Uterus (tissue), 4 donors: Measurements from ENCODE around the gene SLC35A4. TPM values are rescaled to one million over a fixed set of nuclear protein-coding genes. Genes with fewer than 3 reads are reported as not detected.

Source experiments
- DNase-seq, 2 donors: peaks; one replicate each; pipeline ENCODE4 v3.0.0-alpha.2; 2019 to 2020
- H3K27ac ChIP-seq, 2 donors: fragments of 200-600 bp; sonication (generic); 1 replicate in 1 of 2; 2 replicates in 1 of 2; pipeline ENCODE4 v1.5.1; 2016 to 2018
- H3K27me3 ChIP-seq, 2 donors: fragments of 200-600 bp; sonication (generic); one replicate each; pipeline ENCODE4 v1.5.1; 2018 to 2019; ENCODE audit warnings: control low read depth in 1 of 2
- H3K36me3 ChIP-seq, 2 donors: fragments of 200-600 bp; sonication (generic); one replicate each; pipeline ENCODE4 v1.5.1; 2019; ENCODE audit warnings: control low read depth in 1 of 2
- H3K4me1 ChIP-seq, 2 donors: fragments of 200-600 bp; sonication (generic); one replicate each; pipeline ENCODE4 v1.5.1; 2018 to 2019; ENCODE audit warnings: control low read depth in 1 of 2
- H3K4me3 ChIP-seq, 2 donors: fragments of 200-600 bp; sonication (generic); 1 replicate in 1 of 2; 2 replicates in 1 of 2; pipeline ENCODE4 v1.5.1; 2018 to 2019; ENCODE audit warnings: mild to moderate bottlenecking in 1 of 2
- H3K9me3 ChIP-seq, 2 donors: fragments of 200-600 bp; sonication (generic); one replicate each; pipeline ENCODE4 v1.5.1; 2019; ENCODE audit warnings: control low read depth in 1 of 2
- CTCF ChIP-seq, 4 experiments: fragments of 200-600 bp in 2 of 4; fragments of 450-650 bp in 2 of 4; sonication (generic) in 2 of 4; IDR thresholded peaks; one replicate each; pipeline ENCODE4 v1.5.1; 2016 to 2019; ENCODE audit warnings: antibody characterized with exemption in 4 of 4, mild to moderate bottlenecking in 2 of 4, moderate library complexity in 1 of 4
- POLR2A ChIP-seq, 2 donors: fragments of 450-650 bp; IDR thresholded peaks; one replicate each; pipeline ENCODE4 v1.6.1; 2016; ENCODE audit warnings: antibody characterized with exemption in 2 of 2, mild to moderate bottlenecking in 1 of 2, moderate library complexity in 1 of 2
- intact Hi-C: fragments of 100-400 bp; cut with DNase I; formaldehyde crosslinking; loops from one replicate; pipeline ENCODE4 v1.15.1; 2023; ENCODE audit warnings: low total_unique reads
- total RNA-seq, 4 donors: library from RNA; depleted of rRNA in 3 of 4; stranded (reverse); fragments of >200 nt in 3 of 4; gene quantifications; one replicate each; pipeline versions ENCODE4 v1.1.0 to v1.2.4, GENCODE V29; 2014 to 2023
- donor health status: DM: yes; HTN: yes; CAD: no.

Gene SLC35A4
- total RNA-seq, 4 donors from 2014 or later: 6.4 to 39.7 (median 21.7) TPM

- peaks cover 10 to 14% of the 10 kb centered on the region in 2 donors for H3K4me1 ChIP-seq
Observed at GRCh38 chr5:140549237-140550144, 15.1 kb upstream of the SLC35A4 start.

GRCh38 chr5:140550147-140551079 lies 14.2 kb upstream of the SLC35A4 start:
- DNase-seq: no peak
- intact Hi-C loops: no loop called here
- H3K27me3 ChIP-seq: no peaks in the 10 kb centered on the region
- H3K9me3 ChIP-seq: no peaks in the 10 kb centered on the region
- peaks cover 14 to 19% of the 10 kb centered on the region in 2 donors for H3K4me1 ChIP-seq
- H3K27ac ChIP-seq: peak overlapping the region; percentile 92 to 93
- H3K36me3 ChIP-seq: no peaks in the 10 kb centered on the region
- TF ChIP-seq POLR2A (IDR thresholded peaks at IDR 0.05): no peak
- no peak for TF ChIP-seq CTCF (IDR thresholded peaks at IDR 0.05)
- H3K4me3 ChIP-seq: no peak overlapping the region

More at GRCh38 chr5:140549237-140550144, 15.1 kb upstream of the SLC35A4 start:
- no peaks in the 10 kb centered on the region for H3K27me3 ChIP-seq
- TF ChIP-seq CTCF (IDR thresholded peaks at IDR 0.05) (no peak), POLR2A (IDR thresholded peaks at IDR 0.05) (no peak)
- DNase-seq: peak in 1 of 2 donors; percentile 49
- intact Hi-C loops: no loop called here
- H3K9me3 ChIP-seq: no peaks in the 10 kb centered on the region
- H3K27ac ChIP-seq: peak overlapping the region; percentile 92 to 93
- H3K36me3 ChIP-seq: no peaks in the 10 kb centered on the region
- no peak overlapping the region for H3K4me3 ChIP-seq

GRCh38 chr5:140551872-140552271 lies 12.8 kb upstream of the SLC35A4 start:
- Histone ChIP-seq H3K27me3 (no peaks in the 10 kb centered on the region), H3K36me3 (no peaks in the 10 kb centered on the region), H3K4me1 (peaks cover 11 to 27% of the 10 kb centered on the region in 2 donors), H3K27ac (no peak overlapping the region), H3K9me3 (no peaks in the 10 kb centered on the region), H3K4me3 (no peak overlapping the region)
- DNase-seq: no peak
- no peak for TF ChIP-seq POLR2A (IDR thresholded peaks at IDR 0.05)
- no peak for TF ChIP-seq CTCF (IDR thresholded peaks at IDR 0.05)
- intact Hi-C loops: no loop called here

- intact Hi-C loops: no loop called here
- H3K36me3 ChIP-seq: no peaks in the 10 kb centered on the region
- no peaks in the 10 kb centered on the region for H3K27me3 ChIP-seq
- no peaks in the 10 kb centered on the region for H3K9me3 ChIP-seq
- no peak overlapping the region for H3K4me3 ChIP-seq
- no peak for TF ChIP-seq POLR2A (IDR thresholded peaks at IDR 0.05)
- no peak for DNase-seq
- H3K4me1 ChIP-seq: peaks cover 5 to 23% of the 10 kb centered on the region in 2 donors
- no peak overlapping the region for H3K27ac ChIP-seq
Observed at GRCh38 chr5:140553657-140554056, 11.0 kb upstream of the SLC35A4 start.

GRCh38 chr5:140554454-140554853 lies 10.2 kb upstream of the SLC35A4 start:
- Histone ChIP-seq H3K36me3 (no peaks in the 10 kb centered on the region), H3K27ac (no peak overlapping the region), H3K4me1 (peaks cover 0 to 23% of the 10 kb centered on the region in 2 donors), H3K27me3 (no peaks in the 10 kb centered on the region), H3K9me3 (no peaks in the 10 kb centered on the region), H3K4me3 (no peak overlapping the region)
- no peak for DNase-seq
- intact Hi-C loops: no loop called here
- no peak for TF ChIP-seq POLR2A (IDR thresholded peaks at IDR 0.05)
- no peak for TF ChIP-seq CTCF (IDR thresholded peaks at IDR 0.05)
